KMS-11 (cell line): ENCODE data around the gene ITPKB.

Source experiments
- H2AFZ ChIP-seq: fragments of 200-600 bp; sonication (generic); 2 replicates; pipeline ENCODE4 v1.6.1; 2016; ENCODE audit warnings: antibody characterized with exemption, mixed run types, low read depth
- H3K27ac ChIP-seq: fragments of 200-600 bp; sonication (generic); 2 replicates; pipeline ENCODE4 v1.6.1; 2016; ENCODE audit warnings: mild to moderate bottlenecking, mixed run types
- H3K27me3 ChIP-seq: fragments of 200-600 bp; sonication (generic); 2 replicates; pipeline ENCODE4 v1.6.1; 2017; ENCODE audit warnings: mild to moderate bottlenecking, low read depth, mixed run types, moderate library complexity; ENCODE audit not compliant: insufficient read depth
- H3K36me3 ChIP-seq: fragments of 200-600 bp; sonication (generic); 2 replicates; pipeline ENCODE4 v1.6.1; 2017; ENCODE audit warnings: mild to moderate bottlenecking, mixed run types; ENCODE audit not compliant: insufficient read depth
- H3K4me1 ChIP-seq: fragments of 200-600 bp; sonication (generic); 2 replicates; pipeline ENCODE4 v1.6.1; 2016; ENCODE audit warnings: mild to moderate bottlenecking, low read depth, mixed run types; ENCODE audit not compliant: poor library complexity, severe bottlenecking
- H3K4me2 ChIP-seq: fragments of 200-600 bp; sonication (generic); 2 replicates; pipeline ENCODE4 v1.7.0; 2016; ENCODE audit warnings: mild to moderate bottlenecking, mixed run types
- H3K4me3 ChIP-seq: fragments of 200-600 bp; sonication (generic); IDR thresholded peaks from 2 replicates; pipeline ENCODE4 v1.6.1; 2017; ENCODE audit warnings: low read depth, low read length, mixed read lengths; ENCODE audit not compliant: insufficient read depth
- H3K79me2 ChIP-seq: fragments of 200-600 bp; sonication (generic); 2 replicates; pipeline ENCODE4 v1.6.1; 2016; ENCODE audit warnings: low read depth, mixed run types; ENCODE audit not compliant: insufficient read depth
- H3K9ac ChIP-seq: fragments of 200-600 bp; sonication (generic); 2 replicates; pipeline ENCODE4 v1.6.1; 2016; ENCODE audit warnings: mild to moderate bottlenecking, mixed run types
- H4K20me1 ChIP-seq: fragments of 200-600 bp; sonication (generic); 2 replicates; pipeline ENCODE4 v1.6.1; 2016; ENCODE audit warnings: mild to moderate bottlenecking, mixed run types; ENCODE audit not compliant: insufficient read depth
- CTCF ChIP-seq: fragments of 200-600 bp; sonication (generic); conservative IDR thresholded peaks from 2 replicates; pipeline ENCODE4 v1.6.1; 2017; ENCODE audit warnings: low read depth, mild to moderate bottlenecking, antibody characterized with exemption, low read length, moderate library complexity, mixed read lengths

Gene ITPKB

GRCh38 chr1:226596531-226597165 lies 142.4 kb downstream of the ITPKB start:
- Histone ChIP-seq H4K20me1 (no peaks in the 10 kb centered on the region), H3K27ac (no peak overlapping the region), H3K36me3 (no peaks in the 10 kb centered on the region), H3K4me2 (no peak overlapping the region), H2AFZ (no peak overlapping the region), H3K27me3 (no peaks in the 10 kb centered on the region), H3K4me3 (no peak overlapping the region), H3K4me1 (no peaks in the 10 kb centered on the region), H3K79me2 (no peaks in the 10 kb centered on the region), H3K9ac (no peak overlapping the region)
- TF ChIP-seq CTCF: no peak

- Histone ChIP-seq H3K4me1 (no peaks in the 10 kb centered on the region), H3K36me3 (no peaks in the 10 kb centered on the region), H3K9ac (no peak overlapping the region), H2AFZ (no peak overlapping the region), H3K27ac (no peak overlapping the region), H3K4me3 (no peak overlapping the region), H3K27me3 (no peaks in the 10 kb centered on the region; the same call in 1 of the 2 replicates), H3K4me2 (no peak overlapping the region), H3K79me2 (no peaks in the 10 kb centered on the region), H4K20me1 (no peaks in the 10 kb centered on the region)
- TF ChIP-seq CTCF: no peak
Observed at GRCh38 chr1:226593541-226593940, 145.5 kb downstream of the ITPKB start.

- H3K27me3 ChIP-seq: no peaks in the 10 kb centered on the region; the same call in 1 of the 2 replicates
- no peak overlapping the region for H3K4me3 ChIP-seq
- H2AFZ ChIP-seq: no peak overlapping the region
- H3K27ac ChIP-seq: no peak overlapping the region
- TF ChIP-seq CTCF: no peak
- H3K9ac ChIP-seq: no peak overlapping the region
- H3K79me2 ChIP-seq: no peaks in the 10 kb centered on the region
- H3K4me1 ChIP-seq: no peaks in the 10 kb centered on the region
- H3K4me2 ChIP-seq: no peak overlapping the region
- H3K36me3 ChIP-seq: no peaks in the 10 kb centered on the region
- H4K20me1 ChIP-seq: no peaks in the 10 kb centered on the region
Observed at GRCh38 chr1:226590614-226591013, 148.5 kb downstream of the ITPKB start.

GRCh38 chr1:226589008-226589733 lies 149.9 kb downstream of the ITPKB start:
- Histone ChIP-seq H3K4me2 (no peak overlapping the region), H3K4me1 (no peaks in the 10 kb centered on the region), H3K4me3 (no peak overlapping the region), H2AFZ (no peak overlapping the region), H3K27me3 (no peaks in the 10 kb centered on the region; the same call in 1 of the 2 replicates), H4K20me1 (no peaks in the 10 kb centered on the region), H3K9ac (no peak overlapping the region), H3K36me3 (no peaks in the 10 kb centered on the region), H3K79me2 (no peaks in the 10 kb centered on the region), H3K27ac (no peak overlapping the region)
- no peak for TF ChIP-seq CTCF
